RWPE1 (cell line): ENCODE data around the gene SH3PXD2A.
A peak's percentile ranks its signal among the peaks of the same experiment; 100 is the strongest.

Experiments used
- CTCF ChIA-PET: fragments of 350-600 bp; sonication (Branson Sonifier 250); formaldehyde crosslinking; extraction: SDS; loops from one replicate; lab custom pipeline; 2021; lab: Yijun Ruan, JAX
- POLR2A ChIA-PET: fragments of 400-600 bp; formaldehyde crosslinking; extraction: SDS; loops from one replicate; lab custom pipeline; 2020; ENCODE audit warnings: antibody characterized with exemption; ENCODE audit not compliant: low non-redundant PET; lab: Yijun Ruan, JAX
- DNase-seq: peaks from one replicate; pipeline ENCODE4 v3.0.0; 2012; ENCODE audit warnings: low spot score
- H3K27ac ChIP-seq: fragments of 450-650 bp; 2 replicates; pipeline ENCODE4 v1.5.1; 2017
- CTCF ChIP-seq: fragments of 450-650 bp; conservative IDR thresholded peaks from 2 replicates; pipeline ENCODE4 v1.5.1; 2017; ENCODE audit warnings: low read depth, mild to moderate bottlenecking

SH3PXD2A gene

GRCh38 chr10:103556383-103557007 lies 298.9 kb downstream of the SH3PXD2A start:
- ChIA-PET POLR2A (no interaction called here), CTCF (no interaction called here)
- TF ChIP-seq CTCF, result no peak
- no peak overlapping the region for H3K27ac ChIP-seq
- no peak for DNase-seq

- H3K27ac ChIP-seq, result no peak overlapping the region
- DNase-seq, result no peak
- CTCF ChIA-PET, result interaction anchor here (0.6 to 1.1 kb wide), 3 partner anchors 9 to 223 kb away, joined by 3 read pairs; no protein-coding TSS in a partner anchor
- POLR2A ChIA-PET, result no interaction called here
- no peak for TF ChIP-seq CTCF
Observed at GRCh38 chr10:103555712-103556111, 299.7 kb downstream of the SH3PXD2A start.

GRCh38 chr10:103555325-103555649 lies 300.1 kb downstream of the SH3PXD2A start:
- ChIA-PET POLR2A (no interaction called here), CTCF (interaction anchor here (0.6 to 1.1 kb wide), 4 partner anchors 9 to 223 kb away, joined by 3 to 4 read pairs (median 3); no protein-coding TSS in a partner anchor)
- no peak for DNase-seq
- no peak overlapping the region for H3K27ac ChIP-seq
- no peak for TF ChIP-seq CTCF

- peak; percentile 81 for DNase-seq
- ChIA-PET CTCF (interaction anchor here (1.0 to 1.1 kb wide), 2 partner anchors 10 to 12 kb away, joined by 3 to 4 read pairs; no protein-coding TSS in a partner anchor), POLR2A (no interaction called here)
- TF ChIP-seq CTCF, result no peak
- no peak overlapping the region for H3K27ac ChIP-seq
Observed at GRCh38 chr10:103554488-103555324, 300.7 kb downstream of the SH3PXD2A start.

GRCh38 chr10:103553743-103554487 lies 301.5 kb downstream of the SH3PXD2A start:
- no peak for TF ChIP-seq CTCF
- CTCF ChIA-PET, result interaction anchor here (0.5 kb wide), 1 partner anchor 127 kb away, joined by 5 read pairs; no protein-coding TSS in a partner anchor
- POLR2A ChIA-PET, result no interaction called here
- no peak for DNase-seq
- H3K27ac ChIP-seq, result no peak overlapping the region
